ENCODE results near the gene AIMP2. TPM values are rescaled to one million over a fixed set of nuclear protein-coding genes. Genes with fewer than 3 reads are reported as not detected.

The AIMP2 gene
- polyA plus RNA-seq, 5 donors = 11.2 to 21.6 (median 16.5) TPM

Other genes with a start within 250 kb of the AIMP2 start
- 10 to 100 TPM; 26.3 to 31.7 (median 28.0) TPM for gene RNF216, start 227.6 kb upstream of the AIMP2 start, polyA plus RNA-seq (ENCODE audit: insufficient read depth in 1 of 5, insufficient read length in 5 of 5, low replicate concordance in 1 of 5)
- gene OCM, start 128.5 kb upstream of the AIMP2 start, polyA plus RNA-seq (ENCODE audit: insufficient read depth in 1 of 5, insufficient read length in 5 of 5, low replicate concordance in 1 of 5) = under 1 TPM; 0.40 to 0.96 (median 0.52) TPM
- gene CCZ1, start 110.5 kb upstream of the AIMP2 start, polyA plus RNA-seq (ENCODE audit: insufficient read depth in 1 of 5, insufficient read length in 5 of 5, low replicate concordance in 1 of 5) = 10 to 100 TPM; 60.4 to 78.4 (median 69.7) TPM
- gene RSPH10B, start 38.6 kb upstream of the AIMP2 start, polyA plus RNA-seq (ENCODE audit: insufficient read depth in 1 of 5, insufficient read length in 5 of 5, low replicate concordance in 1 of 5) = 1 to 10 TPM in 4 of 5 donors, under 1 TPM in 1; 0.60 to 4.8 (median 2.3) TPM
- gene PMS2, start 223 bp upstream of the AIMP2 start, polyA plus RNA-seq (ENCODE audit: insufficient read depth in 1 of 5, insufficient read length in 5 of 5, low replicate concordance in 1 of 5) = 10 to 100 TPM; 14.2 to 20.8 (median 18.7) TPM
- gene ANKRD61, start 22.1 kb downstream of the AIMP2 start, polyA plus RNA-seq (ENCODE audit: insufficient read depth in 1 of 5, insufficient read length in 5 of 5, low replicate concordance in 1 of 5) = 1 to 10 TPM; 2.0 to 3.1 (median 2.5) TPM
- gene EIF2AK1, start 49.9 kb downstream of the AIMP2 start, polyA plus RNA-seq (ENCODE audit: insufficient read depth in 1 of 5, insufficient read length in 5 of 5, low replicate concordance in 1 of 5) = 100 to 1,000 TPM in 2 of 5 donors, 10 to 100 TPM in 3; 87.8 to 117 (median 94.9) TPM
- 10 to 100 TPM; 12.0 to 15.3 (median 13.6) TPM for gene USP42, start 95.7 kb downstream of the AIMP2 start, polyA plus RNA-seq (ENCODE audit: insufficient read depth in 1 of 5, insufficient read length in 5 of 5, low replicate concordance in 1 of 5)